GM18873 (cell line): ENCODE results near the gene TAF8.
"Not testable (repeated sequence)": the region's sequence is repeated elsewhere in the genome, so short reads cannot be mapped to it uniquely, and the experiment has no call there.

ENCODE experiments used
- ATAC-seq: cut with Tn5 transposase; IDR thresholded peaks from one replicate; pipeline ENCODE4 v1.9.1; 2021; ENCODE audit warnings: mild to moderate bottlenecking, moderate library complexity, moderate number of reproducible peaks; ENCODE audit not compliant: unreplicated experiment, low FRiP score

The TAF8 gene

GRCh38 chr6:42050297-42051267, at the start of gene TAF8:
Gene TAF8, plus strand, starts transcription at chr6:42050524. Its CDS starts 18 bp downstream, at chr6:42050542.
- peak; percentile 73 for ATAC-seq

DNA sequence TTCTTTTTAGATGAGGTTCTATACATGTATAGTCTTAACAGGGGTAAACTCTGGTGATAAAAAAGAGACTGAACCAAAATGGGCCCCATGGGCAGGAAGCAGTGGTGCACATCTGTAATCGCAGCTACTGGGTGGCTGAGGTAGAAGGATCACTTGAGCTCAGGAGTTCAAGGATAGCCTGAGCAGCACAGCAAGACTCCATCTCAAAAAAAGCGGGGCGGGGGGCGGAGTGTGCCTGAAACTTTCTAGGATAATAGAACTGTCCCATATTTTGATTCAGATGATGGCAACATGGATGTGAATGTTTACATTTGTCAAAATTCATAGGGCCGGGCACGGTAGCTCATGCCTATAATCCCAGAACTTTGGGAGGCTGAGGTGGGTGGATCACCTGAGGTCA, 48.8 kb upstream of the TAF8 start:
- ATAC-seq = no peak

- not testable (repeated sequence) for ATAC-seq
Measured at GRCh38 chr6:42003658-42004057, 46.7 kb upstream of the TAF8 start.

DNA sequence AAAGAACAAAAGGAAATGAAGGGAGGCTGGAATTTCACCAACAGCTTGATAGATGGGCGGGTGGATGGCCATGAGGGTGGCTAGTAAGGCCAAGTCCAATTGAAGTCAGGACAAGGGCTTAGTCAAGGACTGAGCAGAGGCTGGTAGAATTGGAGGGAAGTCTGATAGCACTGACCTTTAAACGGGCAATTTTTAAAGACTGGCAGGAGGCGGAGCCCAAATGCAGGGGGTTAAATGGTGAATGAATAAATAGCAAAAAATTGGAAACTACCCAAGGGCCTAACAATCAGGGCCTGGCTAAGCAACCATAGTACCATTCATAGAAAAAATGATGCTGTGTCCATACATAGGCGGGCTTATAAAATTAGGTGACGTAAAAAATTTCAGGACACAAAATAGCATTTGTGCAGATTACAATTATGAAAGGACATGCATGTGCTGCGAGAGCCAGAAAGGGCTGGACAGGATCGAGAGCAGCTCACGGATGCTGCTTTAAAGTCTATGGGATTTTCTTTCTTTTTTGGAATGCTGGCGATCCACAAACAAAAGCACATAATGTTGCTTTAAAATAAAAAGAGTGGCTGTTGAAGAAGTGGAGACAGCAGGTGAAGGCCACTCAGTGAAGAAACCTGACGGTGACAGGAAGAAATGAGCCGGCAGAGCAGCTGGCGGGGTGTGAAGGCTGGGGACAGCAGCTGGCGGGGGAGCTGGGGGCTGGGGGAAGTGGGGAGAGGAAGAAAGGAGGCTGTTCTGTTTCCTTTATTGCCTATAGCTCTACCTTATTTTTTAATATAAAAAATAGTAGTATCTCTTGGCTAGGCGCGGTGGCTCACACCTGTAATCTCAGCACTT, 42.8 kb upstream of the TAF8 start:
- no peak for ATAC-seq

DNA sequence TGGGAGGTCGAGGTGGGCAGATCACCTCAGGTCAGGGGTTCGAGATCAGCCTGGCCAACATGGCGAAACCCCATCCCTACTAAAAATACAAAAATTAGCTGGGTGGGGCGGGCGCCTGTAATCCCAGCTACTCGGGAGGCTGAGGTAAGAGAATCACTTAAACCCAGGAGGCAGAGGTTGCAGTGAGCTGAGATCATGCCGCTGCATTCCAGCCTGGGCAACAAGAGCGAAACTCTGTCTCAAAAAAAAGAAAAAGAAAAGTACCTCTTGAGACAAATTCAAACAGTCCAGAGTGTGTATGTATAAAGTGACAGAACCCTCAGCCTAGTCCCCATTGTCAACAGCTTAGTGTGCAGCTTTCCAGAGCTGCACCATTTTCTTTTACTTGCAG, 42.2 kb upstream of the TAF8 start:
- ATAC-seq = not testable (repeated sequence)

DNA sequence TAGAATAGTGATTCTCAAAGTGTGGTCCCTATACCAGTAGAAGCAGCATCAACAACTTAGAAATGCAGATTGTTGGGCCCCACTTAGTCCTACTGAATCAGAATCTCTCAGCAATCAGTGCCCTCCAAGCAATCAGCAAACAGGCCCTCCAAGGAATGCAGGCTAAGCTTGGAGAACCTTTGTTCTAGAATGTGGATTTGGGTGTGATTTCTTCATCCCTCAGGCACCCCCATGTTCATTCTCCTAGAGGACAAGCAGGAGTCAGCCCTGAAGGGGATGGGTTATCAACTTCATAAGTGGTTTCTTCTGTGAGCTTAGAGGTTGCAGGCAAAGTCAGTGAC, 40.5 kb upstream of the TAF8 start:
- ATAC-seq = no peak

DNA sequence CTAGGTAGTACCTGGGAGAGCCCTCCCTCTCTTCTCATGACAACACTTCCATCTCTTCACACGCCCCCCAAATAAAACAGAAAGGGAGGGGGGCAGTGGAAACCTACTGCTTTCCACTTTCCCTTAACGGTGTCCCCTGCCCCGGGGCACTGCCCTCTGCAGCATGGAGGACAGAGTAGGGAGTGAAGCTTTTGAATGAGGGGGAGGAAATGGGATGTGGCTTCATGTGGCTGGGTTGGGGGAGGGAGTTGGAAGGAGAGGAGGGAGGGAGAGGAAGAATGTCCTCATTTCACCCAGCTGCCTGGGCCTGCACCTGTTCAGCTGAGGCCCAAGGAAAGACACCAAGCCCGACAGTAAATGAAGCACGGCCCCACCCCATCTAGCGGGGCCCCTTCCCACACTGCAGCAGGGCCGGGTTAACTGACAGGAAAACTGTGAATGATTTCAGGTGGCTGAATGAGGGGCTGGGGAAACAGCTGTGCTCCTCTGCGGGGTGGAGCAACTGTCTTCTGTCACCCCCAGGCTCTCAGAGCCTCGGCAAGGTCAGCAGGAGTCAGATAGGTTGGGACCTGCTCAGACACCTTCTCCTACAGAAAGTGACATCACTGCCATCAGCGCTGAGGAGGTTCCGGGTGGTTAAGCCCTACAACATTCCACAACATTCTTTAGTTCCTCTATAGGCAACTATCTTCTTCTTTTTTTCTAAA, 40.0 kb upstream of the TAF8 start:
- no peak for ATAC-seq

DNA sequence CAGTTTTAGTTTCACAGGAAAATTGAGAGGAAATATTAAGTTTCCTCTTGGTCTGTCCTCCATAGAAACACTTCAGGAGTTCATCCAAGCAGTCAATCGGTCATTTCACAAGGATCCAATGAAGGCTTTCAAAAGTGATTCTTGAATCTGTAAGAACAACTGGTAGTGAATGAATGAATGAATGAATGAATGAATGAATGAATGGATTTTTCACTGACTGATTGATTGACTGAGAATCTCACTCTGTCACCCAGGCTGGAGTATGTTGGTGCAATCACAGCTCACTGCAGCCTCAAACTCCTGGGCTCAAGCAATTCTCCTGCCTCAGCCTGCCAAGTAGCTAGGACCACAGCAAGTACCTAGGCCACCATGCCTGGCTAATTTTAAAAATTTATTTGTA, 39.4 kb upstream of the TAF8 start:
- no peak for ATAC-seq

DNA sequence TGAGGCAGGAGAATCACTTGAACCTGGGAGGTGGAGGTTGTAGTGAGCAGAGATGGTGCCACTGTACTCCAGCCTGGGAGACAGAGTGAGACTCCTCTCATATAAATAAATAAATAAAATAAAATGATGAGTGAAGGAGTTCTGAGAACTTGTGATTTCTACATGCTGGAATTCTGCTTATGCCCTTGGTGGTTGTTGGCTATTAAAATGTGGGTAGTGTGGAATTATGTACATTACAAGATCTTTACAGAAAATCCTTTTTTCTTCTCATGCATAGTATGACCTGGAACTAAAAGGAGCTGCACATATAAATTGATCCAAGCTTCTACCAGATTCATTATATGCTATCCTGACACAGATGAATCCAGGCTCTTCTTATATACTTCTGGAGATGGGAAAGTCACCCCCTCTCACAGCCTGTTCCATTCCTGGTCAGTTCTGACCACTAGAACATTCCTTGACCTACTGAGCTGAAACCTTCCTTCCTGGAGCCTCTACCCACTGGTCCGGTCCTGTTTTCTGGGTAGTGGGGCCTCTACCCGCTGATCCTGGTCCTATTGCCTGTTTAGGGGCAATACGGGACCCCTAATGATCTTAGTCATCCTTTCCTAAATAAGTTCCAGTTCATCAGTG, 37.7 kb upstream of the TAF8 start:
- ATAC-seq = no peak

DNA sequence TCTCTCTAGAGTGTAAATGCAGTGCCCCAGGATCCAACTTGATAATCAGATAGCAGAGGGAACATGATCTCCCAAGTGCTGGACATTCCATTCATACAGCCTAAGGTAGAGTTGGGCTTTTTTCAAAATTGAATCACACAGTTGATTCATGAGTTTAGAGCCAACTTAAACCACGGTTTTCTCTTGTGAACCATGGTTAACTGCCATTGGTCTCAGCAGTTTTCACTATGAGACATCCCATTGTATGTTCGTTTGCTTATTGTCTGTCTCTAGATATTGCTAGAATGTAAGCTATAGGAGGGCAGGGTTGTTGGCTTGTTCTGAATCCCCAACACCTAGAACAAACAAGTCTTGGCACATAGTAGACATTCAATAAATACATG, 37.2 kb upstream of the TAF8 start:
- no peak for ATAC-seq

- ATAC-seq = no peak
Measured at GRCh38 chr6:42017021-42017643, 33.2 kb upstream of the TAF8 start.

- no peak for ATAC-seq
Measured at GRCh38 chr6:42020967-42021366, 29.4 kb upstream of the TAF8 start.

DNA sequence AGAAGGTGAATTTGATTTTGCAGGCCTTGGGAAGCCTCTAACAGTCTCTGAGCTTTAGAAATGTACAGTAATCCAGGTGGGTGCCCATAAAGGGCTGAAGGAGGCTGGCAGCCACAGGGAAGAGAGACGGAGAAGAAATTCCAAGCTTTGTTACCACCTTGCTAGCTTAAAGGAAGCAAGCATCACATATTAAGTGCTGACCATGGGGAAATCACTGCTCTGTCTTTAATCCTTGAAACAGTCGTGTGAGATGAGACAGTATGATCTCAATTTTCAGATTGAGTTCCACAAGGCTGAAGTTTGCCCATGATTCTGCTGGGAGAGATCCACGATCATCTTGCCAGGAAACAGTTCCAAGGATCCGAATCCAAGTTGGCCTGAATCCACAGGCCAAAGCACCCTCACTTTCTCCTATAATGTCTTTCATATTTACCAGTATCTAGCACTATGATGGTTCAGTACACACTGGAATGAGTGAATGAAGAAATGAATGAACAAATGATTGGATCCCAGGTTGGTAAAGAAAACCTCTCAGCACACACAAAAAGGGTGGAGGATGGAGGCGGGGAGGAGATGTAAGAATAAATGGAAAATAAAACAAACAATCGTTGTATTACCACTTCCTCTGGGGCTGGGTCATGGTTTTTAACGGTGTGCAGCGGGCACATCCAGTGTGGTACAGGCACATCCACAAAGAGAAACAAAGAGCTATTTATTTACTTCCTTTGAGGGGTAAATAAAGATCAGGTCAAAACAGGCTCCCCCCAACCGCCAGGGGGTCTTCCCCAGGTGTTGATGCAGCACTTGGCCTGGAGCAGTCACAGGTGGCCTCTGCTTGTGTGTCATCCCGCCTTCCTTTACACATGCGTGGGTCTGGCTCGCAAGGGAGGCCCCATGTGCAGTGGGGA, 28.2 kb upstream of the TAF8 start:
- peak; percentile 42 for ATAC-seq

DNA sequence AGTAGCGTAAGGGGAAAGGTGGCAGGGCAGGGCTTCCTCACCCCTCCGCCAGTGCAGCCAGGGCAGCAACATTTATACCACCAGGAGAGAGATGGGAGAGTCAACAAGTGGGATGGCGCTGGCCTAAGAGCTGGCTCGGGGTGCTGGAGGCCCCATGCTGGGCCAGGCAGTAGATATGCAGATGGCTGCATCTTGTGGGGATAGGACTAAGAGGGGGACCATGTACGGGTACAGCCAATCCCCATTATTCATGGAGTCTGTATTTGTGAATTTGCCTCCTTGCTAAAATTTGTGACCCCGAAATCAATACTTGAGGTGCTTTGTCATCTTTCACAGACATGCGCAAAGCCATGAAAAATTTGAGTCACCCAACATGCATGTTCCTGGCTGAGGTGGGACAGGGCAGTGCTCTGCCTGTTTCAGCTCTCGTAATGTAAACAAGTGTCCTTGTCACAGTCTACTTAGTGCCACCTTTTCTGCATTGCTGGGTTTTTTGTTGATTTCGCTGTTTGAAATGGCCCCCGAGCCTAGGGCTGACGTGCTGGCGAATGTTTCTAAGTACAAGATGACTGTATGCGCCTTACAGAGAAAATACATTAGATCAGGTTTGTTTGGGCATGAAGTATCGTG, 27.5 kb upstream of the TAF8 start:
- ATAC-seq = peak; percentile 12

GRCh38 chr6:42025066-42025844, 25.1 kb upstream of the TAF8 start:
- ATAC-seq = no peak

DNA sequence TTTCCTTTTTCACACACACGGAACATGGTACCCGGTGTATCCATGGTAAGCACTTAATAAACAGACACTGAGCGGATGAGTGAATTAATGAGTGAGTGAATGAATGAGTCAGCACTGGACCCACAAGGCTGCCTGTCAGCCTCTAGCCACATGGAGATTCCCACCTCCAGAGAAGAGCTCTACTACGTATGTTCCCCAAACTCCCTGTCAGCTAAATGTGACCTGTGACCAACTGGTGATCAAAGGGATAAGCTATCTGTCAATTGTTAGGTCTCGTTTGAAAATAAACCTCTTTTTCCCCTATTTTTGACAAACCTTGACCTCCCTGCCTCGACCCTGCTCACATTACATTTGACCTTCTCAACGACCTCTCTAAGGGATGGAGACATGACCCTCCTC, 24.5 kb upstream of the TAF8 start:
- no peak for ATAC-seq

DNA sequence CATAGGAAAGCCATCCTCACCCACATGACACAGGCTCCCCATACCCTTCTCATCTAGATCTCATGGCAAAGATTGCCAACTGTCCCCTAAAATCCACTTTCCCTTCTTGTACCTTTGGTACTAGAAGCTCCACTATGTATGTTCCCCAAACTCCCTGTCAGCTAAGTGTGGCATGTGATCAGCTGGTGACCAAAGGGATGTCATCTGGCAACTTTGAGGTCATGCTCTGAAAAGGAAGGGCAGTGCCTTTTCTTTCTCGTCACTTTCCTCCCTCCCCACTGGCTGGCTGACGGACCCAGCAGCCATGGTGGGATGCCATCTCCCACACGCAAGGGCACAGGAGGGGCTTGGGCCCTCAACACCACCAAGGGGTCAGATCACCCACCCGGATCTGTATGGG, 23.8 kb upstream of the TAF8 start:
- ATAC-seq = no peak
